Gastroesophageal sphincter (tissue), 4 donors: ENCODE results near the gene ANTXR2. TPM values are rescaled to one million over a fixed set of nuclear protein-coding genes. Genes with fewer than 3 reads are reported as not detected.

Source experiments
- ATAC-seq: fragments of 150-250 bp; one replicate; pipeline ENCODE4 v1.9.1; 2016; ENCODE audit warnings: mild to moderate bottlenecking, moderate library complexity
- H3K27ac ChIP-seq, 4 donors: fragments of 200-600 bp; sonication (generic) in 3 of 4; 1 replicate in 3 of 4; 2 replicates in 1 of 4; pipeline ENCODE4 v1.5.1; 2016 to 2019
- H3K27me3 ChIP-seq: fragments of 200-600 bp; sonication (generic); one replicate; pipeline ENCODE4 v1.5.1; 2019
- H3K36me3 ChIP-seq, 2 donors: fragments of 200-600 bp; sonication (generic); one replicate each; pipeline ENCODE4 v1.5.1; 2019; ENCODE audit warnings: control low read depth in 1 of 2
- H3K4me1 ChIP-seq, 3 donors: fragments of 200-600 bp; sonication (generic); 1 replicate in 2 of 3; 2 replicates in 1 of 3; pipeline ENCODE4 v1.5.1; 2016 to 2019; ENCODE audit warnings: control low read depth in 2 of 3
- H3K4me3 ChIP-seq, 2 donors: fragments of 200-600 bp; sonication (generic); one replicate each; pipeline ENCODE4 v1.5.1; 2019; ENCODE audit warnings: mild to moderate bottlenecking in 1 of 2, moderate library complexity in 1 of 2
- H3K9me3 ChIP-seq, 3 donors: fragments of 200-600 bp; sonication (generic); one replicate each; pipeline ENCODE4 v1.5.1; 2017 to 2019; ENCODE audit warnings: control low read depth in 2 of 3
- CTCF ChIP-seq, 4 experiments: fragments of 200-600 bp in 2 of 4; fragments of 450-650 bp in 2 of 4; sonication (generic) in 1 of 4; IDR thresholded peaks; one replicate each; pipeline ENCODE4 v1.5.1; 2017 to 2019; ENCODE audit warnings: antibody characterized with exemption in 4 of 4, mild to moderate bottlenecking in 2 of 4, moderate library complexity in 2 of 4
- EP300 ChIP-seq: sonication (generic); formaldehyde crosslinking; IDR thresholded peaks from one replicate; pipeline ENCODE4 v1.6.1; 2017; ENCODE audit warnings: antibody characterized with exemption, mild to moderate bottlenecking
- POLR2A ChIP-seq, 2 donors: fragments of 450-650 bp; IDR thresholded peaks; one replicate each; pipeline ENCODE4 v1.6.1; 2017; ENCODE audit warnings: antibody characterized with exemption in 2 of 2, mild to moderate bottlenecking in 2 of 2, moderate library complexity in 1 of 2
- POLR2AphosphoS5 ChIP-seq: sonication (generic); formaldehyde crosslinking; IDR thresholded peaks from one replicate; pipeline ENCODE4 v1.6.1; 2017; ENCODE audit warnings: antibody characterized with exemption
- WGBS, 2 donors: methylation state at CpG; one replicate each; pipeline ENCODE4 v1.1.5; 2018; ENCODE audit warnings: low coverage in 1 of 2; 5-methylcytosine and 5-hydroxymethylcytosine counted together
- total RNA-seq, 4 donors: library from RNA; depleted of rRNA; stranded (reverse); fragments of >200 nt; gene quantifications; one replicate each; pipeline ENCODE4 v1.1.0, GENCODE V29; 2016

ANTXR2 gene
- total RNA-seq, 4 donors from 2014 or later: 440 to 611 (median 501) TPM

DNA sequence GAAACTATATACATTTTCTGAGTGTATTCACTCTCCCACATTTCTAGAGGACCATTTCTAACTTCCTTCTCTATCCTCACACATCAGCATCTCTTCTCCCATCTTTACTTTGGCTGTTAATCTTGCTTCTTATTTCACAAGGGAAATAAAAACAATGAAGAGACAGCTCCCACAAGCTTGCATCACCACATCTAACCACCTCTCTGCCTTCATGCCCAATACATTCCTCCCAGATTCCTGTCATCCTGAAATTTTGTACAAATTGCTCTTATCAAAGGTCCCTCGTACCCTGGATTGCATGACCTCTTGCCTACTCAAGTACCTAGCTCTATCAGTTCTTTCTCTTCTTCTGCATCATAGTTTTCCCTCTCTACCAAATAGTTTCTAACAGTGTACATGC is 215.2 kb downstream of the ANTXR2 start:
- no peaks in the 10 kb centered on the region for H3K36me3 ChIP-seq
- peaks cover 0 to 10% (median 0%) of the 10 kb centered on the region in 3 donors for H3K4me1 ChIP-seq
- H3K9me3 ChIP-seq: no peaks in the 10 kb centered on the region
- 86% methylated on average over 1 of the region's 1 CpG; no CpG with 5 or more reads in 1 of the 2 donors for WGBS, 2 donors
- TF ChIP-seq CTCF (IDR thresholded peaks at IDR 0.05) (no peak), EP300 (no peak), POLR2A (IDR thresholded peaks at IDR 0.05) (no peak), POLR2AphosphoS5 (no peak)
- no peak overlapping the region for H3K27ac ChIP-seq
- no peak overlapping the region for H3K4me3 ChIP-seq
- ATAC-seq: no peak
- no peaks in the 10 kb centered on the region for H3K27me3 ChIP-seq

DNA sequence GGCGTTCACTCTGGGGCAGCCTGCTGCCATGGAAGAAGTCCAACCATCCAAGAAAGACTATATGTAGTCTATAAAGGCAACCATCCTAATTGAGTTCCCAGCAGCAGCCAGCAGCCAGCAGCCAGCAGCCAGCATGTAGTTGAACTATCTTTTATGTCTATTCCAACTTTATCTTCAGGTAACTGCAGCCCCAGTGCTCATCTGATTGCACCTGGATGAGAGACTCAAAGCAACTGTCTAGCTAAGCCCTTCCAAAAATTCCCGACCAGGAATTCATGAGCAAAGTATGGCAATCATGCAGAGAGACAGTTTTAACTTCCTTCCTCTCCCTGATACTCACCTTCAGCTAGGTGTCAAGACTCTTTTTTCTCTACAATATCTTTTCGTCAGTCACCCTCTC is 216.8 kb downstream of the ANTXR2 start:
- 89 to 100% methylated on average over 2 to 3 of the region's 3 CpGs for WGBS, 2 donors
- H3K27ac ChIP-seq: no peak overlapping the region
- H3K4me1 ChIP-seq: peaks cover 0 to 10% (median 0%) of the 10 kb centered on the region in 3 donors
- H3K4me3 ChIP-seq: no peak overlapping the region
- TF ChIP-seq POLR2AphosphoS5 (no peak), CTCF (IDR thresholded peaks at IDR 0.05) (no peak), EP300 (no peak), POLR2A (IDR thresholded peaks at IDR 0.05) (no peak)
- H3K9me3 ChIP-seq: no peaks in the 10 kb centered on the region
- no peak for ATAC-seq
- no peaks in the 10 kb centered on the region for H3K36me3 ChIP-seq
- no peaks in the 10 kb centered on the region for H3K27me3 ChIP-seq

DNA sequence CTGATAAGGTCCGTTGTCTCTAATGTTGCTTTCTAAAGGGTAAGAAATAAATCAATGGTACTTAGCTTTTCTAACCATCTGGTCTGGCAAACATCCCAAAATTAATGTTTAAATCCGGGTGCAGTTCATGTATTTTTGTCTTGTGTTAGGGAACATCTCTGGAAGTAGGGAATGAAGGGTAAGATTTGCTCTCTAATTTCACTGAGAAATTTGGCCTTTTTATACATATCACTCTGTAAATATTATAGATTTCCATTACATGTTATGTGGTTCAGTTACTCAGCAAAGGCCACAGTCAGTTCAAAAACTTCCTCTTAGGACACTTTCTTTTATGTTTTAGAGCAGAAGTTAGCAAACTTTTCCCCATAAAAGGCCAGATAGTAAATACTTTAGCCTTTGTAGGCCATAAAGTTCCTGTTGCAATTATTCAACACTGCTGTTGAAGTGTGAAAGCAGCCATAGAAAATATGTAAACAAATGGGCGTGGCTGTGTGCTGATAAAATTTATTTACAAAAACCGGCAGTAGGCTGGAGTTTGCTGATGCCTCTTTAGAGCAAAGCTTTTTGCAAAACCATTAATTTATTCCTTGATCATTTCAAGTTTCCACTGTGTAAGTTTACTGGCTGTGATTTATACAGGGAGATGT is 218.1 kb downstream of the ANTXR2 start:
- H3K4me3 ChIP-seq: no peak overlapping the region
- no peak for TF ChIP-seq POLR2AphosphoS5
- no peak for TF ChIP-seq POLR2A (IDR thresholded peaks at IDR 0.05)
- TF ChIP-seq CTCF (IDR thresholded peaks at IDR 0.05): no peak
- TF ChIP-seq EP300: no peak
- no peaks in the 10 kb centered on the region for H3K27me3 ChIP-seq
- H3K4me1 ChIP-seq: peaks cover 0 to 17% (median 0%) of the 10 kb centered on the region in 3 donors
- no peaks in the 10 kb centered on the region for H3K36me3 ChIP-seq
- WGBS, 2 donors: 18 to 36% methylated on average over 3 to 4 of the region's 4 CpGs
- H3K9me3 ChIP-seq: no peaks in the 10 kb centered on the region
- ATAC-seq: no peak
- H3K27ac ChIP-seq: no peak overlapping the region

DNA sequence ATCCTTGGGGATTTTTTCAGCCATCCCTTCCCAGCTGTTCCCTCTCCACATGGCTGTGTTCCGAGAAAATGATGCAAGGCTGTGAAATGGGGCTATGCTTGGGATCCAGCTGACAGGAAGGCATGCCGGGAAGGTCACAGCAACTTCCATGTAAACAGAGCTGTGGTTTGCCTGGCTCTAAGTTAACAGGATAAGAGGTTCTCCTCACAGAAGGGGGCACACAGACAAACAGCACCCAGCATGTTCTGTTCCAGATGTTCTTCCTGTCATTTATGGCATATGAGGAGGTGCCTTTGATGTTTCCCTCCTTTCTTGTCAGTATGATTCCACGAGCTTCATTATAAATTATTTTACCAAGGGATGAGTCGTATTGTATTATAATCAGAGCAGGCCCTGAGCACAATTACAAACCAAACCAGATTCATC is 220.7 kb downstream of the ANTXR2 start:
- Histone ChIP-seq H3K9me3 (no peaks in the 10 kb centered on the region), H3K4me1 (peaks cover 0 to 17% (median 0%) of the 10 kb centered on the region in 3 donors), H3K27ac (peak overlapping the region in 3 of 4 donors; percentile 4 to 53 (median 46)), H3K27me3 (no peaks in the 10 kb centered on the region), H3K4me3 (no peak overlapping the region), H3K36me3 (no peaks in the 10 kb centered on the region)
- 51 to 57% methylated on average over 4 of the region's 4 CpGs for WGBS, 2 donors
- TF ChIP-seq EP300: no peak
- no peak for TF ChIP-seq CTCF (IDR thresholded peaks at IDR 0.05)
- no peak for TF ChIP-seq POLR2A (IDR thresholded peaks at IDR 0.05)
- no peak for TF ChIP-seq POLR2AphosphoS5
- ATAC-seq: peak; percentile 62

DNA sequence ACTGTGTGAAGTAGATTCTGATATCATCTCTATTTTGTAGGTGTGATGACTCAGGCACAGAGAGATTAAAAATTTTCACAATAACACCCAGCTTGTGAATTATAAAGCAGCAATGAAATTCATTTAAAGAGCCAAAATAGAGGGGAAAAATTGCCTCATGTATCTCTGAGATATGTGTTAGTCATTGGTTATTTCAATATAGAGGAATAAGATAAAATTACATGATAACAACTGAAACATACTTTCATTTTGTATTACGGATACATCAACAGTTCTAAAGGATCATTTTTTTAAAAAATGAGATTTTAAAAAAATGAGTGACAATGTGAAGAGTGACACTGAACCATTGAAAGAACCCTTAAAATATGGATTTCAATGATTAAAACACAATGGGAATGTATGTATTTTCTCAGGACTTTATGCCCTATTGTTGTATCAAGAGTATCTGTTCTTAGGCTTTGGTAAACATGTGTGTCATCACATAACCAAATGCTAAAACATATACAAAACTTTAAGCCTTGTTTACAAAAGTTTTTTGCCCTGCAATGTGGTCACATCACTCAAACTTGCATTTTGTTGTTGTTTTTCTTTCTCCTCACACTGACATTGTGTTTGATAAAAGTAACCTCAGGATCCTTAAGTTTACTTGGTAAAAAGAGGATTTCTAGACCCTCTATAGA is 221.3 kb downstream of the ANTXR2 start:
- WGBS, 2 donors: 69% methylated on average over 1 of the region's 1 CpG; no CpG with 5 or more reads in 1 of the 2 donors
- Histone ChIP-seq H3K4me3 (no peak overlapping the region), H3K27ac (peak overlapping the region in 3 of 4 donors; percentile 4 to 53 (median 46)), H3K27me3 (no peaks in the 10 kb centered on the region), H3K9me3 (no peaks in the 10 kb centered on the region), H3K36me3 (no peaks in the 10 kb centered on the region), H3K4me1 (peaks cover 0 to 17% (median 0%) of the 10 kb centered on the region in 3 donors)
- ATAC-seq: peak; percentile 48
- no peak for TF ChIP-seq POLR2A (IDR thresholded peaks at IDR 0.05)
- TF ChIP-seq CTCF (IDR thresholded peaks at IDR 0.05): no peak
- TF ChIP-seq POLR2AphosphoS5: no peak
- no peak for TF ChIP-seq EP300
